Measurements from ENCODE around the gene NME5.
"Not testable (repeated sequence)": the region's sequence is repeated elsewhere in the genome, so short reads cannot be mapped to it uniquely, and the experiment has no call there.

NME5 gene

DNA sequence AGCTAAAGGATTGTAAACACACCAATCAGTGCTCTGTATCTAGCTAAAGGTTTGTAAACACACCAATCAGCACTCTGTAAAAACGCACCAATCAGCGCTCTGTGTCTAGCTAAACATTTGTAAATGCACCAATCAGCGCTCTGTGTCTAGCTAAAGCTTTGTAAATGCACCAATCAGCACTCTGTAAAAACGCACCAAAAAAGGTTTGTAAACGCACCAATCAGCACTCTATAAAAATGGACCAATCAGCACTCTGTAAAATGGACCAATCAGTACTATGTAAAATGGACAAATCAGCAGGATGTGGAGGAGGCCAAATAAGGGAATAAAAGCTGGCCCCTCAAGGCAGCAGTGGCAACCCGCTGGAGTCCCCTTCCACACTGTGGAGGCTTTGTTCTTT is 4.3 kb upstream of the NME5 start:
- intact Hi-C loops (cut with DNase I); DNase-seq: not testable (repeated sequence)

DNA sequence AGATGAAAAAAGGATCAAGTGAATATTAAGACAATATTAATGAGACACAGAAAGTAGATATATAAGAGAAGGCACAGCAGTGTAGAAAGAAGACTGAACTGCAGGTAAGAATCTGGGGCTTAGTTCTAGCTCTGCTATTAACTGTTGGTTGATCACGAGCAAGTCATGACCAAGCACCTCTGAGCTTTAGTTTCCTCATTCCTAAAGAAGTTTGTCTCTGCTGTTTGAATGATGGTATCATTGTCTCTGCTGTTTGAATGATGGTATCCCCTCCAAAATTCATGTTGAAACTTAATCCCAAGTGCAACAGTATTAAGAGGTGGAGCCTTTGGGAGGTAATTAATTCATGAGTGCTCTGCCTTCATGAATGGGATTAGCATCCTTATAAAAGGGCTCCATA is 2.5 kb upstream of the NME5 start:
- intact Hi-C loops (cut with DNase I): no loop called here
- DNase-seq: no peak

DNA sequence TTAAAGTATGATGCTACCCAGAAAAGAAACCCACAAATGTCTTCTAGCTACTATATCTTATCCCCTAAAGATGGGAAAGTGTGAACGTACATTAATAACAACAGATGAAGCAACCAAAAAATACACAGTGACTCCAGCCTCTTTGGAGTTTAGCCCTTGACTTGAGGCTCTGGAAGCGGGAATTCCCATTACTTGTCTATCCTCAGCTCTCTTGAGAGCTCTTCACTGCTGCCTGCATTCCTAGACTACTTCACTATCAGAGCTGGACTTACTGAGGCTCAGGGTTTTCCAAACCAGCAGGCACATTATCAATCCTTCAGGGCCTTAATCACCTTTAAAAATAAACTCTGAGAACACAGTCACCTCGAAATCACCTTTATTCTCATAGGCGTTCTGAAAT is 1.0 kb upstream of the NME5 start:
- no peak for DNase-seq
- intact Hi-C loops (cut with DNase I): no loop called here

DNA sequence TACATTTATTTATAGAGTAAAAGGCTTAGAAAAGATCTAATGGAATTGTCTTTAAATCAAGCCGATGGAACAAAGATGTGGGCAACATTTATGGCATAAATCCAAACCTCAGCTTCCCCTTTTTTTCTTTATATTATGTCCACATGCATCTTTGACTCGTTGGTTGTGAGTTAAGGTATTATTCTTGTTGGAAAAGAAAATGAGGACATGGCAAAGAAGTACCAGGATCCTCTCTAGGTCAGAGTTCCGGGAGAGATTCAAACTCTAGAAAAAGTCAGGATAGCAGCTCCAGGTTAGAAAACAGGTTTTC is 508 bp upstream of the NME5 start:
- no peak for DNase-seq
- intact Hi-C loops (cut with DNase I): loop anchor here (10.0 kb wide), 1 partner anchor 385 kb away; the partner anchor contains the start of gene HNRNPA0

DNA sequence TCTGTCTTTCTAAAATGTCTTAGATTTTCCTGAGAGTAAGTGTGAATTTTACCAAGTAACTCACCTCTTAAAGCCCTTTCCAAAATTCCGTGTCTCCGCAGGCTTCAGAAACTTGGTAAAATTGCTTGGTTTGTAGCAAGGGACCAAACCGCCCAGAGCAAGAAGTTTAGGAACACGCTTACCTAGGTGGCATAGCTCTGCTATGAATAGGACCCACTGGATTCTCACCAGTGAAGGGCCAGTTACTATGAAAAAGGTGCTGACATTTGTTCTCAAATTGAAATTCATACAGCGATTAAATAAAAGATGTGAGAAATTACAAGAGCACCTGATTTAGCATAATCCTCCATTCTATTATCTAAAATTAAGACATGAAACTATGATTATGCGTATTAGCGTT is 6.7 kb downstream of the NME5 start:
- intact Hi-C loops (cut with DNase I): loop anchor here (5.0 to 10.0 kb wide), 2 partner anchors 45 to 378 kb away; partner anchors contain the start of gene HNRNPA0
- DNase-seq: no peak

DNA sequence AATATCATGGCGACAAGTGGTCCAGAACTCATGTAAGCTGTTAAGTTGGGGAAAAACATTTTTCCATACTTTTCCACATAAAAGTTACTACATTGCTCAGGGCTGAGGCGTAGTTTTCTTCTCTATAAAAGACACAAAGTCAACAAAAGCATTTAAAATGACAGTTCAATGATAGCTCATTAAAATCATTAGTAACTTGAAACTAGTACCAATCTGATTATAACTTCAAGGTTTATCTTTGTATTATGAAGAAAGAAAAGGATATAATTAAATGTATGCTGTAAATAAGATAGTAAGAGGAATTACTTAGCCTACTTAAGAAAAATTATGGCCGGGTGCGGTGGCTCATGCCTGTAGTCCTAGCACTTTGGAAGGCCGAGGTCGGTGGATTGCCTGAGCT is 9.9 kb downstream of the NME5 start:
- intact Hi-C loops (cut with DNase I): no loop called here
- no peak for DNase-seq

DNA sequence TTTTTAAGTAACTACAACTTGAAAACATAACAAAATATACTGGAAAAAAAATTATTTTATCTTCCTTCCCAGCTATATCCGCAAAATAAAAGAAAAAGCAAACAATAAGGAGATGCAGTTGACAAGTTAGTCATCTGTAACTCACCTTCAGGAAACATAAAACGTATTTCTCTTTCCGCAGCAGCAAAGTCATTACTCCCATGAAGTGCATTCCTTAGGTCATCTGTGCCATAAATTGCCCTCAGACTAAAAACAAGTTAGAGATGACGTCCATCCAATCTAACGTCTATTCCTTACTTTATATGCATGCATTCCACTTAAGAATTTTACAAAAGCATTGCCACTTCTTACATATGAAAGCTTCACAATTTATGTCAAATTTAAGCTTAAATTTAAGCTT is 10.9 kb downstream of the NME5 start:
- intact Hi-C loops (cut with DNase I): no loop called here
- no peak for DNase-seq

DNA sequence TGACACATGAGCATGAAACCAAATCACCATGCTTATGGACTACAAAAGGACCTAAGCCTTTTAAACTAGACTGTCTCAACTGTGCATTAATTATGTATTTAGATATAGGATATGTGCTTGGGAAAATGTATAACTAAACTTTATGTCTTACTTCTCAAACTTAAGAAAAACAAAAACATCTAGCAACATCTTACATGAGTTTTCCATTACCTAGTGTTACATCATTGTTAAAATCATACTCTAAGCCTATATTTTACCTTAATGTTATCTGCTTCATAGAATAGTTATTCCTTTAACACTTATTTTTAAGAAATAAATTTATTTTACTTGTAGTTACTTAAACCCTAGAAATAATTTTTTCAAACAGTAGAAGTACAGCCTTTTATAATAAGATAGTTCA is 24.0 kb downstream of the NME5 start:
- no peak for DNase-seq
- intact Hi-C loops (cut with DNase I): no loop called here

DNA sequence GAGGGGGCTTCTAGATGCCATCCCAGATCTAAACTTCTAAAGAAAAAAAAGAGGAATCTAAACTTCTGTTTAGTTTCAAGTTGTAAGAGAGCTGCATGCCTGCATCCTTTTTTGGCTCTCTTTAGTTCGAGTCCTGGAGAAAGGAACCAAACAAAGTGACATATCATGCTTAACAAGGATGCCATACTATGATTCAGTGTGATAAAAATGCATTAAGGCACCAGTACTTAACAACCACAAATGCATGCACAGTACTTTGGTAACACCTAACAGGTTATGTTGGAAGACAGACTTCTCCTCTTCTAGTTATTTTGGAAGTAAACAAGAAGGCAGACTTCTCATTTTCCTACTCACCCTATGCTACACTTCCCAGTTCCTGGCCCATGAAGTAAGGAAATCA is 27.3 kb downstream of the NME5 start:
- intact Hi-C loops (cut with DNase I): no loop called here
- no peak for DNase-seq

DNA sequence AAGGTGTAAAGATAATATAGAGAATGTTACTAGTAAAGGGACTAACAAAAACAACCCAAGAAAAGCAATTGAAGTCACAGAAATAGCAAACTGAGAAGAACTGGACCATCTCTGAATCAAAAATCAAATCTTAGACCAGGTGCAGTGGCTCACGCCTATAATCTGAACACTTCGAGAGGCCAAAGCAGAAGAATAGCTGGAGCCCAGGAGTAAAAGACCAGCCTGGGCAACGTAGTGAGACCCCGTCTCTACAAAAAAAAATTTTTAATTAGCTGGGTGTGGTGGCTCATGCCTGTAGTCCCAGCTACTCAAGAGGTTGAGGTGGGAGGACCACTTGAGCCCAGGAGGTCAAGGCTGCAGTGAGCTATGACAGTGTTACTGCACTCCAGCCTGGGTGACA is 28.0 kb downstream of the NME5 start:
- intact Hi-C loops (cut with DNase I): no loop called here
- no peak for DNase-seq

DNA sequence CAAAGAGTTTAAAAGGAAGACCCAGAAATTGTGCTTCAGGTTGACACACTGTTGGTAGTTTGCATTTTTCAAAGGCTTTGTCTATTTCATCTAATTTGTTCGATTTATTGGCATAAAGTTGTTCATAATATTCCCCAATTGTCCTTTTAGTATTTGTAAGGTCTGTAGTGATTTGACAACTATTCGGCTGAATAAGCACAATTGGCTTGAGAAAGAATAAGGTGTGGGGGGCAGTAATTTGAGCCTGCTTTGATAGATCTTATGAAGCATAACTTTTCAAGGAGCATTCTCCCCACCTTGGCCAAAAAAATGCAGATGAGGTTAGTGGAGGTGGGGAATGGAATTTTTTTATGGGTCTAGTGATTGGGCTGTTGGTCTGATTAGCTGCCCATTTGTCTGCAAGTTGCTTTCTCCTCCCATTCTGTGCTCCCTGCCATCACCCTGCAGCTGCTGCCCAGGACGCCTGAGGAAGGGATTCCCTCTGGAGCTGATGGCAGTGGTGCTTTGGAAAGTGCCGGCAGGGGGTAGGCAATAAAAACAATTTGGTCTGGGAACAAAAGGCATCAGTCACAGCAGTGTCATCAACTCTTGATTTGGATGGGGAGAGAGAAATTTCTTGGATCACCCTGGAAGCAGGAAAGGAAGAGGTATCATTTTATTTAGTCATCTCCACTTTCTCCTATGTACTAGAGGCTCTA is 28.8 kb downstream of the NME5 start:
- no peak for DNase-seq
- intact Hi-C loops (cut with DNase I): no loop called here

DNA sequence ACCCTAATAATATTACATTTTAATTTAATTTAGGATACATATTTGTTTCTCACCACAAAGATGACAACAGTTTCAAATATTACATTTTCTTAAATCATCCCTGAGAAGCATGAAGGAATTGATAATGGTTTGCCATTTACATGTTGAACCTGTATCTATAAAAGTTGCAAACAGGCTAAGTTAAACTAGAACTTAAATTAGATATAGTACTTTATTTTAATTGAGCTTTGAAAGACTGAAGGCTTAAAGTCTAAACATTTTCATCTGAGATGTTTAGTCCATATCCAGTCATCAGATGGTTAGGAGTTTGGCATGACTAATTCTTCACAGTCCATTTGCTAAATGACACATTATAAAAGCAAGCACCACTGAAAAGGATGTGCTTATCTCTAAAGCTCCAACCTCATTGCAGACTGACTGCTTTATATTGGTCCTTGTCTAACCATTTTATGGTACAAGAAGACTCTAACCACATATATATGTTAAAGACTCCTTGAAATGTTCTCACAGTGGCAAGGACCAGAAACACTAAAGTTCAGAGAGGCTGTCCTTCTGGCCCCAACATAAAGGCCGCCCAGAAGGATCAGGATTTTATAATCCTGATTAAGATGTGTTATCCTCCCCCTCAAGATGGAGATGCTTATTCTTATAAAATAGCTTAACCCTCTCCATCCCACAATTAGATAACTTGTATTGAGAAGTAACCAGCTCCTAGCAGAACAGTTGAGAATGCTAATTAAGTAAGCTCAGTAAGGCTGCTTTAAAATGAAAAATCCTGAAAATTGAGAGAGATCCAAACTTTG is 29.6 kb downstream of the NME5 start:
- DNase-seq: no peak
- intact Hi-C loops (cut with DNase I): no loop called here

DNA sequence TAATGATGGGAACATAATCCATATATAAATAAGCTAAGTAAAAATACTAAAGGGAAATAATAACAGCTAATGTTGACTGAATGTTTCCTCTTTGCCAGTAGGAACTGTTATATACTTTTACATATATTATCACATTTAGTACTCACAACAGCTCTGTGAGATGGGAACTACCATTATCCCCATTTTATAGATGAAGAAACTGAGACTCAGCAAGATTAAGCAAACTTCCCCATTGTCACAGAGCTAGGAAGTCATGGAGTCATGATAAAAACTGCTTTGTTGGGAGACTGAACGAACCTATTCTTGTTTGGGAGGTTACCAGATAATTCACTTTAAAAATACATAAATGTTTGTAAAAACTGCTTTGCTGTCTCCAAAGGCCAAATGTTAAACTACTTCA is 32.0 kb downstream of the NME5 start:
- no peak for DNase-seq

DNA sequence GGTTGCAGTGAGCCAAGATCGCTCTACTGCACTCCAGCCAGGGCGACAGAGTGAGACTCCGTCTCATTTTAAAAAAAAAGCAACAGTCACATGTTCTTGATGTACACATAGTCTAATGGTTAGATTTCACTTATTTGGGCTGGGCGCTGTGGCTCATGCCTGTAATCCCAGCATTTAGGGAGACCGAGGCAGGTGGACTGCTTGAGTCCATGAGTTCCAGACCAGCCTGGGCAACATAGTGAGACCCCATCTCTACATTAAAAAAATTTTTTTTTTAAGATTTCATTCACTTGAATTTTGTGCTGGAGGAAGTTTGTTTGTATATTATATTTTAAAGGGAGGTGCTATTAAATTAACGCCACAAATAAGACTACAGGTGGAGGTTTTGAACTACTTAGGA is 33.5 kb downstream of the NME5 start:
- DNase-seq: no peak
- intact Hi-C loops (cut with DNase I): no loop called here

More for the DNA sequence above, 32.0 kb downstream of the NME5 start:
- intact Hi-C loops (cut with DNase I): no loop called here

DNA sequence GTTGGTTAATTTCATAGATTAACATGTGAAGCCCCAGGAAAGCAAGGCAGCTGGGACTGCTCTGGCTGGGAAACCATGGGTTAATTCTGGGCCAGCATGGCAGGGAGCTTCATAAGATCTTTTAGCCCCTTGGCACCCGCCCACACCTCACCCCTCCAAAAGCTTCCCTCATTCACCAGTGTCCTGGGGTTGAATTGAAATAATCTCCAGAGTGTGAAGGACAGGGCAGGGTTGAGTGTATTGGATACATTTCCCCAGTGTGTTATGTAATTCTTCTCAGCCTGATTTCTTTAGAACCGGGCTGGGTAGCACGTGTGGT is 36.0 kb downstream of the NME5 start:
- intact Hi-C loops (cut with DNase I): no loop called here
- no peak for DNase-seq

DNA sequence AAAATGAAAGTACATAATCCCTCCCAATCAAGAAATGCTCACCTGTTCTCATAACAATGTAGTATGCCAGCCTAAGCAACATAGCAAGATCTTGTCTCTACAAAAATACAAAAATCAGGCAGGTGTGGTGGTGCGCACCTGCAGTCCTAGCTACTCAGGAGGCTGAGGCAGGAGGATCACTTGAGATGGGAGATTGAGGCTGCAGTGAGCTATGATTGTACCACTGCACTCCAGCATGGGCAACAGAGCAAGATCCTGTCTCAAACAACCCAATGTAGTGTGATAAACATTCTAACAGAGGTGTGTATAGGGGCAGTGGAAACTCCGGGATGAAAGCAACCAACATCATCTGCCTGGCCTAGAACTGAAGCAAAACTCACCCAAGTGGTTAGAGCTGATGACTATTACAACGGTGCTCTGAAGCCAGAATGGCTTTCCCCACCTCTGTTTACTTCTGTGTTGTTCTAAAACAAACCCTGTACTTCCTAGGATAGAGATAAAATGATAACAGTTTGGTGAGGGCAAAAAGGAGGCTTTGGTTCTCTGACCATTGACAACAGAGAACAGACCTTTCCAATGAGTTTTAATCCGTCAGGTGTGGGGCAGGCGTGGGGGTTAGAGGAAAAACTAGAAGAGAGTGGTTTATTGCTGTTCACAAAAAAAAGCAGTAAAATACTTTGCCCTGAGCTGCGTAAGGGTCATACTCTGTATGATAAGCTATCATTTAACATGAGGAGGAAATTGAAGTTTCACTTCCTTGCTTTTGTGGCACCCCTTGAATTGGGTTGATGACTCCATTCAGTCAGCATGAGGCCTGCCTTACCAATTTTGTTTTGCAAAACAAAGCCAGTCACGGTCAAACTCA is 36.5 kb downstream of the NME5 start:
- no peak for DNase-seq
- intact Hi-C loops (cut with DNase I): no loop called here

DNA sequence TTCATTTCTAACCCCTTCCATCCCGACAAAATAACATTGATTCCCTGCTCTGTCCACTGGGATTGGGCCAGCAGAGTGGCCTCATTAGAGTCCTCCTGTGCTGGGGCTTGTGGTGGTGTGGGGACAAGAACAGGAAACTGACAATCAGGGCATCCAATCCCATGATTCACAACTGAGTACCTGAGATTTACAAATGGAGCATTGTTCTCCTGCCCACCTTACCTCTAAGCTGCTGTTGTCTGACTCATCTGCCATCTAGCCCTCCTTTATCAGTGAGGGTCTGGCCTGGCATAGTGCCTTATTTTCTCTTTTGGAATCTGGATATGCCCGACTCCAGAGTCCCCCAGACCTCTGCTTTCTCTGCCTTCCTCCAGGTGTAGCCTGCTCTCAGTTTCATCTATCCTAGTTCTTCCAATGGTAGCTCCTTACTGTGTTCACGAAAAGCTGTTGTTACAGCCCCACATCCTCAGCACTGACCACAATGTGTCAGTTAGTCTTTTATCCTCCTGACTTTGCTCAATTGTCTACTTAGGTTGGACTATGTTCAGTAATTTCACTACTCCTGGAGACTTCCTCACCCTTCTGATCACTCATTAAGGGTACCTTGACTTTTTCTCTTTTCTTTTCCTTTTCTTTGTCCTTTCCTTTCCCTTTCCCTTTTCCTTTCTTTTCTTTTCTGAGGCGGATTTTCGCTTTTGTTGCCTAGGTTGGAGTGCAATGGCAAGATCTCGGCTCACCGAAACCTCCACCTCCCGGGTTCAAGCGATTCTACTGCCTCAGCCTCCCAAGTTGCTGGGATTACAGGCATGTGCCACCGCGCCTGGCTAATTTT is 42.0 kb downstream of the NME5 start:
- DNase-seq: no peak
- intact Hi-C loops (cut with DNase I): no loop called here

DNA sequence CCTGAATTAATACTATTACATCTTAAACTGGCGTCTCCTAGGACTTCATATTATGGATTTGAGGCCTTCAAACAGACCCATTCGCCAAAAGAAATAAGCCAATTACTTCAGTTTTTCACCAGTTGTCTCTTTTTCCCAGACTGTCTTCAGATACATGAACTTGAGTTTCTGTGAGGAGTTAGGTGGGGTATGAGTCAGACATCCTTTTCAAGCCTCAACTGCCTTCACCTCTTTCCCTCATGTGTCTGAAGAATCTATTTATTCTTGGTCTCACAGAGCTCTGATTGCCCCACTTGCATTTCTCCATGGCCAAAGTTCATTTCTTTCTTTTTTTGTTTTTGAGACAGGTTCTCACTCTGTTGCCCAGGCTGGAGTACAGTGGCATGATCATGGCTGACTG is 42.9 kb downstream of the NME5 start:
- intact Hi-C loops (cut with DNase I): no loop called here
- no peak for DNase-seq

DNA sequence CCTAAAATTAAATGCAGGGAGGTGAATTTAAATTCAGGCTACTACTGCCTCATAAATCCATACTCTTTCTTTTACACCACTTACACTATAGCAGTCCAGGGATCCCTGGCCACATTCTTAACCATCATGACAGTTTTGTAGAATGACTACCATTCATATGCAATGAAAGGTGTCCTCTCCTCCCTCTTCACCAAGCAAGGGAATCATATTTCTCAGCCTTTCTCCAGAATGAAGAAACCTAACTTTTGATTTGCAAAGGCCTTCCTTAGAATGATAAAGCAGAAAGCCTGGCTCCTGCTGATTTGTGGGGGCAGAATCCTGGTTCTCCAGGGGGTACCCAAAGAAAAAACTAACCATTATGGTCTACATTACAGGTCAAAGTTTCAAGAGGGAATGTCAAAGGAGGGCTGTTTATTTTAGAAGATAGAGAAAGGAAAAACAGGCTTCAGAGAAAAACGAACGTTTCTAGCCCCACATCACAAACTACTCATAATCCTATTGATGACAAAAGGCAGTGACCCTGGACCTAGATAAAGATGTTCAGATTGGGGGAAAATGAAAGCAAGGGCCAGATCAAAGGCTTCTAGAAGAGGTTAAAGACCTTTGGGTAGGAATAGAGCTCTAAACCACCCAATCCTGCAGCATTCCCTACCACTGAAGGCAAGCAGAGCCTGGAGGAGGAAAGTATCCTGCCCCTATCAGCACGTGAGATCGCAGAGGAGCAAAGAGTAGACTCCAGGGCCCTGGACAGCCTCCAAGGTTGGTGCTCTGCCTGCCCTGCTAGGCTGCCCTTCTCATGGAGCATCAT is 43.9 kb downstream of the NME5 start:
- no peak for DNase-seq
- intact Hi-C loops (cut with DNase I): no loop called here

Measured in head of caudate nucleus (tissue), 42 donors.